ENCODE data around the gene JAZF1. TPM values are rescaled to one million over a fixed set of nuclear protein-coding genes. Genes with fewer than 3 reads are reported as not detected.

JAZF1 gene
- total and polyA plus RNA-seq, 10 of the 15 experiments (the other 5 are each of a cell fraction or from before 2014, with no cell fraction given), result 0.04 to 0.82 (median 0.15) TPM; not detected in 3

DNA sequence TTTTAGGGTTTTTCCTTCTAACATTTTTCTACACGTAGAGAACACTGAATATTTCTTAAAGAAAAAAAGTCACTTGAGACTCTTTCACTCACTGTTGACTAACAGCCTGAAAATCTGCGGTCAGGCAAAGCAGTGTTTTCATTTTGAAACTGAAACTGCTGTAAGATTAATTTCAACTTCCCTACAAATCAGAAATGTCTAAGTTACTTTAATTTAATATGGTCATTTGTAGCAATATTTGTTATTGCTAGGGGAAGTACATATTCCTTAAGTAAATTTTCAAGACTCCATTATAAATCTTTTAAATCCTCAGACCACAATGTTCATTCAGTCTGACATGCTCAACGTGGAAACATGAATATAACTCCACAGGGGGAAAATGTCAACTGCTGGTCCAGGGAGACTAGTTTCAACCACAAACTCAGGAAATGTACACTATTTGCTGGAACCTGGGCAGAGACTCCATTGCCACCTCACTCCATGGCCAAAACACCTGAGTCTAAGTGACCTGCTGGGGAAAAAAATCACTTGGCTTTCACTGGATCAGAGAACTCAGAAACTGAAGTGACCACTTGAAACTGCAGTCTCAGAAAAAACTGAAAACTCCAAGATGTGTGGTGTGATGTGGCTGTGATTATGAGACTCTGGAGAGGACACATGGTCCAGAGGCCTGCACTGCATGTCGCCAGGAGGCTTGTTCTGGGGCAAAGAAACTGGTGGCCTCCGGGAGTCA lies 279.4 kb downstream of the JAZF1 start (continued):
- no peak for TF ChIP-seq CEBPZ (IDR thresholded peaks at IDR 0.05; ENCODE audit: low read depth, low read length)
- TF ChIP-seq SREBF2 (IDR thresholded peaks at IDR 0.05; ENCODE audit: low read length), result no peak
- TF ChIP-seq RAD51 (IDR thresholded peaks at IDR 0.05), result no peak
- no peak for TF ChIP-seq ZSCAN29 (IDR thresholded peaks at IDR 0.05)

- no peak for DNase-seq (ENCODE audit: low read depth, low spot score)
- H3K36me3 ChIP-seq (ENCODE audit: control insufficient read depth in 2 of 2, insufficient read depth in 2 of 2, low read length in 1 of 2), result no peaks in the 10 kb centered on the region
- ChIA-PET POLR2A (no interaction called here), SMC1A (ENCODE audit: uncharacterized antibody, unreplicated experiment) (interaction anchor here (0.7 to 1.7 kb wide), 3 partner anchors 10 to 249 kb away, joined by 3 to 5 read pairs (median 3); no protein-coding TSS in a partner anchor), CTCF (interaction anchor here (0.9 to 1.9 kb wide), 2 partner anchors 19 to 21 kb away, joined by 3 to 6 read pairs; no protein-coding TSS in a partner anchor), RAD21 (ENCODE audit: unreplicated experiment) (no interaction called here)
- WGBS (ENCODE audit: insufficient coverage, insufficient replicate concordance, low lambda C conversion rate, missing lambda C conversion rate), result 70% methylated on average over 6 of the region's 6 CpGs
- BruUV-seq (replicated peaks), result no TSS peak
- FAIRE-seq, result no peak
- no peaks in the 10 kb centered on the region for H3K9me3 ChIP-seq (replicated peaks; ENCODE audit: control insufficient read depth, insufficient read depth, low read length)
- no peaks in the 10 kb centered on the region for H3K79me2 ChIP-seq (ENCODE audit: control insufficient read depth, insufficient read depth, low read length)
- no peaks in the 10 kb centered on the region for H4K20me1 ChIP-seq (ENCODE audit: control insufficient read depth, insufficient read depth)
- in situ Hi-C loops (cut with MboI), result no loop called here
- intact Hi-C loops (cut with micrococcal nuclease; ENCODE audit: unreplicated experiment), result no loop called here
- peaks cover 1 to 3% of the 10 kb centered on the region in 2 experiments; a peak in 1 of 4 replicates for H3K27me3 ChIP-seq (replicated peaks in 1 of 2; ENCODE audit: control insufficient read depth in 2 of 2, insufficient read depth in 2 of 2, low read length in 1 of 2)
- no peak for ATAC-seq
- H2AFZ ChIP-seq (ENCODE audit: control insufficient read depth, low read depth, low read length), result no peak overlapping the region
- no peak overlapping the region for H3K4me2 ChIP-seq (ENCODE audit: control insufficient read depth, insufficient read depth)
- H3K4me3 ChIP-seq, result no peak overlapping the region
- no peak overlapping the region for H3K27ac ChIP-seq (ENCODE audit: control insufficient read depth, insufficient read depth)
- TF ChIP-seq EZH2 (IDR thresholded peaks at IDR 0.05; ENCODE audit: borderline replicate concordance, control insufficient read depth, low read depth, low read length) (no peak), HCFC1 (IDR thresholded peaks at IDR 0.05; ENCODE audit: low read length) (no peak), SUPT20H (IDR thresholded peaks at IDR 0.05; ENCODE audit: borderline replicate concordance, control insufficient read depth, low read depth, low read length) (no peak), ZBTB33 (IDR thresholded peaks at IDR 0.05) (no peak), IKZF1 (conservative IDR thresholded peaks at IDR 0.05) (0 out of 2 replicates have a peak, but pooled peaks have one; percentile 9)
- H3K9ac ChIP-seq (ENCODE audit: control insufficient read depth, insufficient read depth, low read length), result no peak overlapping the region
- H3K4me1 ChIP-seq (ENCODE audit: control insufficient read depth, insufficient read depth, low read length), result peaks cover 22% of the 10 kb centered on the region
These were observed 280.6 kb downstream of the JAZF1 start for GRCh38 chr7:27900006-27900405.
